Activated CD4-positive, alpha-beta T cell treated with anti-CD3 and anti-CD28 coated beads, Interleukin-2, amount 50 U/mL, for 48 hours (primary cell): ENCODE measurements around the gene CSN1S1.

Experiments used
- DNase-seq, 2 experiments: peaks; one replicate each; pipeline ENCODE4 v3.0.0-alpha.2; 2020

The CSN1S1 gene

GRCh38 chr4:69995526-69996016, 64.7 kb downstream of the CSN1S1 start, which contains the start of gene STATH:
Gene STATH, plus strand, starts transcription at chr4:69995966. Its CDS starts 2,472 bp downstream, at chr4:69998438.
- no peak for DNase-seq
